ENCODE data around the gene TPP2.

GRCh38 chr13:102596147-102597028, at the start of gene TPP2:
- TF ChIP-seq CTCF (IDR thresholded peaks at IDR 0.05; ENCODE audit: poor library complexity) (no peak), EZH2phosphoT487 (IDR thresholded peaks at IDR 0.05; ENCODE audit: low read depth, severe bottlenecking, unreplicated experiment) (no peak), EZH2 (IDR thresholded peaks at IDR 0.05; ENCODE audit: borderline replicate concordance) (no peak)
